Brain microvascular endothelial cell (primary cell): ENCODE data around the gene ADGRB3.
A peak's percentile ranks its signal among the peaks of the same experiment; 100 is the strongest.

Experiments
- DNase-seq: peaks from one replicate; pipeline ENCODE4 v3.0.0-alpha.2; 2020
- H3K27ac ChIP-seq: fragments of 250-450 bp; sonication (Bioruptor Pico); 2 replicates; pipeline ENCODE4 v1.5.1; 2020; ENCODE audit warnings: mild to moderate bottlenecking, moderate library complexity
- H3K27me3 ChIP-seq: fragments of 250-450 bp; sonication (Bioruptor Pico); replicated peaks from 2 replicates; pipeline ENCODE4 v1.5.1; 2020; ENCODE audit warnings: mild to moderate bottlenecking
- H3K36me3 ChIP-seq: fragments of 250-450 bp; sonication (Bioruptor Pico); replicated peaks from 2 replicates; pipeline ENCODE4 v1.5.1; 2020; ENCODE audit warnings: mild to moderate bottlenecking
- H3K4me3 ChIP-seq: 2 replicates; pipeline ENCODE4 v1.5.1; 2011; ENCODE audit warnings: low read depth, mild to moderate bottlenecking, control low read depth, low read length, moderate library complexity
- in situ Hi-C: cut with HindIII; loops from 2 replicates; pipeline ENCODE4 v1.10.0; 2017; ENCODE audit warnings: low sequenced_read_pairs, low pct_ligation_motif_present
- TF ChIP-seq, protein P1 (sequence below): IDR thresholded peaks from 2 replicates; pipeline ENCODE4 v1.5.1; 2011; ENCODE audit warnings: low read depth, mild to moderate bottlenecking, moderate library complexity, low read length, control low read depth, inconsistent platforms; ENCODE audit errors: missing control alignments

ADGRB3 gene

DNA sequence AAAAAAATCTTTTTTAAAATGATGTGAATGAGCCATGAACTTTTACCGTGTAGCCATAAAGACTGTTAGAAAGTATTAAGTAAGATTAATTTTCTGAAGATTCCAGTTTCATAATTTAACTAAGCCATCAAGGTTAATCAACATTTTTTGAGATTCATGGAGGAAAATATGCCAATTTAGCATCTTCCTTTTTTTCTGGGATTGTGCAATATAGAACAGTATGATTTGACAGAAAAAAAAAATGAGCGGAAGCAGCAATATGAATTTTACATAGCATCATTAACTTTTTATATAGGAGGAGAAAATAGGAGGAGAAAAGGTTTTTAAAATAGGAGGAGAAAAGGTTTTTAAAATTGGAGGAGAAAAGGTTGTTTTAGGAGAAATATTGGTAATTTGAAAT lies 306.3 kb downstream of the ADGRB3 start:
- no peak for DNase-seq
- TF ChIP-seq, protein P1, sequence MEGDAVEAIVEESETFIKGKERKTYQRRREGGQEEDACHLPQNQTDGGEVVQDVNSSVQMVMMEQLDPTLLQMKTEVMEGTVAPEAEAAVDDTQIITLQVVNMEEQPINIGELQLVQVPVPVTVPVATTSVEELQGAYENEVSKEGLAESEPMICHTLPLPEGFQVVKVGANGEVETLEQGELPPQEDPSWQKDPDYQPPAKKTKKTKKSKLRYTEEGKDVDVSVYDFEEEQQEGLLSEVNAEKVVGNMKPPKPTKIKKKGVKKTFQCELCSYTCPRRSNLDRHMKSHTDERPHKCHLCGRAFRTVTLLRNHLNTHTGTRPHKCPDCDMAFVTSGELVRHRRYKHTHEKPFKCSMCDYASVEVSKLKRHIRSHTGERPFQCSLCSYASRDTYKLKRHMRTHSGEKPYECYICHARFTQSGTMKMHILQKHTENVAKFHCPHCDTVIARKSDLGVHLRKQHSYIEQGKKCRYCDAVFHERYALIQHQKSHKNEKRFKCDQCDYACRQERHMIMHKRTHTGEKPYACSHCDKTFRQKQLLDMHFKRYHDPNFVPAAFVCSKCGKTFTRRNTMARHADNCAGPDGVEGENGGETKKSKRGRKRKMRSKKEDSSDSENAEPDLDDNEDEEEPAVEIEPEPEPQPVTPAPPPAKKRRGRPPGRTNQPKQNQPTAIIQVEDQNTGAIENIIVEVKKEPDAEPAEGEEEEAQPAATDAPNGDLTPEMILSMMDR, result no peak

DNA sequence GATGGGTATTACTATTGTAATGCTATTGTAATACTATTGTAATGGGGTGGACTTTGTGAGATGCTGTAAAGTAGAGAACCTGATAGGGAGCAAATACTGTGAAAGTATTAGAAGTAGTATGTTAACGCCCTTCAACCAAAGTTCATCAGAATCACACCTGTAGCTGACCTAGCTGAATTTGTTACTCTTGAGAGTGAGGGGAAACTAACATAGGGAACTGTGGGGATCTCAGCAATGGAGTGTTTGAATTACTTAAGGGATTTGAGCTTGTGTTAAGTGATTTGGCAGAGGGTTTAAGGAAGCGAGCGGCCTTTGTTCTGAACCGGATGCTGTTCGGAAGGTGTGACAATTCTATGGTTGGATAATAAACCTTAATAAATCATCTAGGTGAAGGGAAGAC lies 312.6 kb downstream of the ADGRB3 start:
- DNase-seq, result no peak

More for the DNA sequence above, 306.3 kb downstream of the ADGRB3 start:
- Histone ChIP-seq H3K27ac (no peak overlapping the region), H3K4me3 (no peak overlapping the region), H3K36me3 (no peaks in the 10 kb centered on the region), H3K27me3 (no peaks in the 10 kb centered on the region)
- in situ Hi-C loops, result no loop called here

DNA sequence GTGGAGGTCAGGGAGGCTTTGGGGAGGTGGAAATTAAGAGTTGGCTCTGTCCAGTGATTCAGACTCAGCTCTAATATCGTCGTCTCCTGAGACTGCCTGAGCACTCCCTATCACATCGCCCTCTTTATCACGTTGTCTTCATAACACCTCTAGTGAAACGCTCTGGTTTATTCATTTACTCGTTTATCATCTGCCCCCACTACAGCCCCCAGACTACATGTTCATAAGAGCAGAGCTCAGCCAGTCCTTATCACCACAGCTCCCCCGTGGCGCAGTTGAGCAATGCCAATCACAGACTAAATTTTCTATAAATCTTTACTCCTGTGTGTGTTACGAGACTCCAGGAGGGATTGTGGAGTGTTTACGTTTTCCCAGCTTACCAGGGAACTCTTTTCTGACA lies 316.2 kb downstream of the ADGRB3 start:
- no peaks in the 10 kb centered on the region for H3K36me3 ChIP-seq
- in situ Hi-C loops, result no loop called here
- no peak overlapping the region for H3K27ac ChIP-seq
- TF ChIP-seq, protein P1, result no peak
- H3K27me3 ChIP-seq, result no peaks in the 10 kb centered on the region
- DNase-seq, result no peak
- no peak overlapping the region for H3K4me3 ChIP-seq

More for the DNA sequence above, 312.6 kb downstream of the ADGRB3 start:
- H3K27ac ChIP-seq, result no peak overlapping the region
- no peaks in the 10 kb centered on the region for H3K27me3 ChIP-seq
- in situ Hi-C loops, result no loop called here
- H3K4me3 ChIP-seq, result no peak overlapping the region
- TF ChIP-seq, protein P1, result no peak
- no peaks in the 10 kb centered on the region for H3K36me3 ChIP-seq

DNA sequence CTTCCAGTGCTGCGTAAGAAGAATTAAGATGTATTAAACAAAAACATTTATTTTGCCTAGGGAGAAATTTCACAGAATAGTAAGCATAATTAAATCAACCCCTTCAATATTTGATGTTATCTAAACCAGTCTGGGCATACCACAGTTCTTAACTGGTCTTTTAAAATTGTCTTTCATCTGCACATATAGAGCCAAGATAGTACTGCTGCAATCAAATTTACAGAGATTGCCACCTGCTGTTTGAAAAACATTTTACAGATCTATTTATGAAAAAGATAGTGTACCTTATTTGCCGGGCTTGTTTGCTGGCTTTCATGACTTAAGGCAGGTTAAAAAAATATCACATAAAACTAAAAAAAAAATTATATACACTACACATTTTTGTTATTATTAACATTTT lies 323.2 kb downstream of the ADGRB3 start:
- Histone ChIP-seq H3K27me3 (no peaks in the 10 kb centered on the region), H3K27ac (no peak overlapping the region), H3K36me3 (no peaks in the 10 kb centered on the region), H3K4me3 (no peak overlapping the region)
- in situ Hi-C loops, result no loop called here
- DNase-seq, result no peak
- TF ChIP-seq, protein P1, result peak; percentile 17

DNA sequence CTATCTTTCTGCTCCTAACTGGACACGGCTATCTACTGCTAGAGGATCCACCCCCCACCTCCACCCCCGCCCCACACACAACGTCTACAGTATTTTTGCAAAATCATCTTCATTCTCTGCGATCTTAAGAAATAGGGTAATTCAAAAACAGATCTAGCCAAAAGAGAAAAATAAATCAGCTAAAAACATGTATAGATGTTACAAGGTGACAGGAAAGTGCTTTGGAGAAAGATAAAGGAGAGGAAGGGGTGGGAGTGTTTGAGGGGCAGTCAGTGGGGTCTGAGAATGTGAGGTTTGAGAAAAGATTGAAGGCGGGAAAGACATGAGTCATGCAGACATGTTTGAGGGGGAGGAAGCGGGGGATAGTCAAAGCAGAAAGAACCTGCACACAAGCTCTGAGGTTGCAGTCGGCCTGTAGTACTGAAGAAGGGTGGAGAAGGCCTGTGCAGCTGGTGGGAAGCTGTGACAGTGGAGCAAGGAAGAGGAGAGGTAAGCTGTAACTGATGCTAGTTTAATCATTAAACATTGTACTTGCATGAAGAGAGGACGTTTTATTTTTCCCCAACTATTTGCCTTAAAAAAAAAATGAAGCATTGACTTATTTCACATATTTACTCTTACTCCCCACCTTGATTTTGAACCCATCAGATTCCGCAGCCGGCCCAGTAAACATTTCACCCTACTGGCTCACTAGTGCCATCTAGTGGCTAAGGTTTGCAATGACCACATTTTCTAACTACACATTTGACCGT lies 332.6 kb downstream of the ADGRB3 start:
- TF ChIP-seq, protein P1, result peak; percentile 89
- peak; percentile 31 for DNase-seq
- H3K36me3 ChIP-seq, result no peaks in the 10 kb centered on the region
- no peak overlapping the region for H3K4me3 ChIP-seq
- H3K27ac ChIP-seq, result no peak overlapping the region
- H3K27me3 ChIP-seq, result no peaks in the 10 kb centered on the region
- in situ Hi-C loops, result no loop called here

DNA sequence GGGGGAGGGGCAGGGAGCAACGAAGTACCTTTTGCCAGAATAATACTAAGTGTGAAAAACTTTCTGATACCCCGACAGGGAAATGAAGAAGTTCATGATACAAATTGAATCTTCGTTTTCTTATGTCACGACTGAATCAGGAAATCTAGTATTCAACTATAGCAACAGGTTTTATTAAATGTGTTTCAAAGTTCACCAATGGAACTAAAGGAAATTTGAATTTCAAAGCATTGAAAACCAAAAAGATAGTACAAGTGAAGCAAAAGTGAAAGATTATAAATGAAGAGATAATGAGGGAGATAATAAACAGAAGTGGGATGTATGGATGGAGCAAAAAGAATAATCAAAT lies 333.2 kb downstream of the ADGRB3 start:
- no peak for DNase-seq

More for the DNA sequence above, 333.2 kb downstream of the ADGRB3 start:
- no peaks in the 10 kb centered on the region for H3K27me3 ChIP-seq
- H3K27ac ChIP-seq, result no peak overlapping the region
- TF ChIP-seq, protein P1, result no peak
- no peak overlapping the region for H3K4me3 ChIP-seq
- in situ Hi-C loops, result no loop called here
- no peaks in the 10 kb centered on the region for H3K36me3 ChIP-seq
